Measurements from ENCODE around the gene TUBB6.

DNA sequence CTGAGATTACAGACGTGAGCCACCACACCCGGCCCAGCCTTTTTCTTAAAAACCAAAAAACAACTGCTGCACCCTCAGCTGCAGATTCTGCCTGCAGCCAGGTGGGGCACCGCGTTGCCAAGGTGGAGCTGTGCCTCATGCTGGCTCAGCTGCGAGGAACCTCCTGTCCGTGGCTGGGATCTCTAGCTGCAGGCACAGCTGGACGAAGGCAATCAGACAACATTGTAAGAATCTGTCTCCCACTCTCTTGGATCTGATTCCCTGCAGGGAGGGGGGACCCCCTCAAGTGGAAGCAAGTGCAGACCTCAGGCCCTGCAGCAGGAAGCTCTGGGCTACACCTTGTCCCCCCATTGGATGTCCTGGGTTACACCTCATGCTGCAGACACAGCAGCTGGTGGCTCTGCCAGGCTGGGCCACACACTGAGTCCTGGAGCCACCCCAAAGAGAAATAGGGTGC is 29.8 kb upstream of the TUBB6 start:
- TF ChIP-seq CTCF (IDR thresholded peaks at IDR 0.05; ENCODE audit: low read depth, low read length) = peak; percentile 23; the same call in 1 of the 2 replicates
- TF ChIP-seq EZH2phosphoT487 (IDR thresholded peaks at IDR 0.05; ENCODE audit: low read depth) = no peak

All from OCI-LY3 (cell line).